H1 (cell line): ENCODE measurements around the gene PTPRT. TPM values are rescaled to one million over a fixed set of nuclear protein-coding genes. Genes with fewer than 3 reads are reported as not detected.

ENCODE experiments used
- CTCF ChIA-PET: fragments of 300-600 bp; sonication (Branson Sonifier 250); formaldehyde crosslinking; loops from one replicate; lab custom pipeline; 2021; ENCODE audit not compliant: partially characterized antibody; lab: Charles Lee
- POLR2A ChIA-PET: fragments of 300-600 bp; sonication (Branson Sonifier 250); formaldehyde crosslinking; loops from one replicate; lab custom pipeline; 2021; ENCODE audit warnings: inconsistent platforms; ENCODE audit not compliant: partially characterized antibody; lab: Charles Lee
- DNase-seq, 2 experiments: peaks; one replicate each; pipeline versions ENCODE4 v3.0.0 to v3.0.0-alpha.2; 2010 to 2022; ENCODE audit warnings: low spot score in 2 of 2, low read depth in 1 of 2, mixed read lengths in 1 of 2
- FAIRE-seq: peaks from 2 replicates; lab custom pipeline; 2011; peaks lifted over from hg19 to GRCh38; lab: Jason Lieb, UNC
- H2AFZ ChIP-seq: 2 replicates; pipeline ENCODE4 v1.8.1; 2012; ENCODE audit warnings: low read length, inconsistent platforms
- H2AK5ac ChIP-seq: 2 replicates; pipeline ENCODE4 v1.6.1; 2013; ENCODE audit warnings: low read depth, low read length
- H2BK120ac ChIP-seq: replicated peaks from 2 replicates; pipeline ENCODE3; 2013; ENCODE audit warnings: low read depth, low read length, inconsistent platforms
- H2BK12ac ChIP-seq: 2 replicates; pipeline ENCODE4 v1.6.1; 2013; ENCODE audit warnings: low read depth, low read length
- H2BK15ac ChIP-seq: 2 replicates; pipeline ENCODE4 v1.6.1; 2013; ENCODE audit warnings: low read length
- H2BK20ac ChIP-seq: 2 replicates; pipeline ENCODE4 v1.6.1; 2013; ENCODE audit warnings: low read length
- H2BK5ac ChIP-seq: 2 replicates; pipeline ENCODE4 v1.6.1; 2013; ENCODE audit warnings: low read depth, low read length
- H3K14ac ChIP-seq: 2 replicates; pipeline ENCODE4 v1.6.1; 2013; ENCODE audit warnings: inconsistent platforms; ENCODE audit not compliant: insufficient read length
- H3K18ac ChIP-seq: 2 replicates; pipeline ENCODE4 v1.6.1; 2013; ENCODE audit warnings: low read length; ENCODE audit errors: extremely low read depth
- H3K23ac ChIP-seq: 2 replicates; pipeline ENCODE4 v1.6.1; 2013; ENCODE audit warnings: inconsistent platforms; ENCODE audit not compliant: insufficient read length
- H3K23me2 ChIP-seq: 2 replicates; pipeline ENCODE4 v1.6.1; 2013; ENCODE audit warnings: low read depth, low read length
- H3K27ac ChIP-seq: 2 replicates; pipeline ENCODE4 v1.6.1; 2011; ENCODE audit warnings: low read depth, low read length, inconsistent platforms
- H3K27me3 ChIP-seq, 4 experiments: replicated peaks in 1 of 4; 1 replicate in 1 of 4; 2 replicates in 3 of 4; pipeline versions ENCODE4 v1.6.1 to v1.8.1; 2011 to 2013; ENCODE audit warnings: low read length in 3 of 4, mild to moderate bottlenecking in 3 of 4, inconsistent platforms in 2 of 4, mixed read lengths in 2 of 4, moderate library complexity in 1 of 4; ENCODE audit not compliant: control insufficient read depth in 3 of 4, insufficient read depth in 3 of 4; ENCODE audit errors: extremely low read depth in 1 of 4
- H3K36me3 ChIP-seq, 4 experiments: 2 replicates each; pipeline versions ENCODE4 v1.6.1 to v1.8.1; 2011 to 2013; ENCODE audit warnings: mild to moderate bottlenecking in 4 of 4, low read length in 3 of 4, moderate library complexity in 2 of 4, control low read depth in 1 of 4, inconsistent platforms in 1 of 4; ENCODE audit not compliant: insufficient read depth in 4 of 4, control insufficient read depth in 2 of 4
- H3K4ac ChIP-seq: replicated peaks from 2 replicates; pipeline ENCODE3; 2013; ENCODE audit warnings: low read length, low read depth, mixed read lengths, inconsistent platforms; ENCODE audit not compliant: insufficient read length
- H3K4me1 ChIP-seq, 4 experiments: replicated peaks in 1 of 4; 1 replicate in 1 of 4; 2 replicates in 3 of 4; pipeline versions ENCODE4 v1.6.1 to v1.8.1; 2011 to 2013; ENCODE audit warnings: low read length in 3 of 4, inconsistent platforms in 2 of 4, mixed read lengths in 1 of 4; ENCODE audit not compliant: insufficient read depth in 4 of 4, control insufficient read depth in 3 of 4
- H3K4me2 ChIP-seq, 2 experiments: 2 replicates each; pipeline versions ENCODE4 v1.6.1 to v1.8.1; 2011 to 2013; ENCODE audit warnings: low read depth in 2 of 2, low read length in 2 of 2, control low read depth in 1 of 2, inconsistent platforms in 1 of 2, mild to moderate bottlenecking in 1 of 2; ENCODE audit not compliant: insufficient read depth in 1 of 2
- H3K4me3 ChIP-seq, 4 experiments: fragments of 200-600, 300-600 bp in 1 of 4; sonication (generic), shearing (Covaris generic), sonication (Bioruptor Twin) in 1 of 4; 2 replicates each; pipeline versions ENCODE4 v1.5.1 to v1.8.1; 2011 to 2016; ENCODE audit warnings: low read length in 4 of 4, low read depth in 3 of 4, control low read depth in 2 of 4, inconsistent platforms in 2 of 4, mild to moderate bottlenecking in 2 of 4, mixed read lengths in 1 of 4, moderate library complexity in 1 of 4; ENCODE audit not compliant: insufficient read depth in 2 of 4; ENCODE audit errors: extremely low read depth in 1 of 4
- H3K56ac ChIP-seq: replicated peaks from 2 replicates; pipeline ENCODE3; 2013; ENCODE audit warnings: low read depth, mild to moderate bottlenecking, mixed read lengths, low read length, inconsistent platforms; ENCODE audit not compliant: insufficient read length
- H3K79me1 ChIP-seq: 2 replicates; pipeline ENCODE4 v1.6.1; 2013; ENCODE audit warnings: low read depth, low read length, control low read depth
- H3K79me2 ChIP-seq, 2 experiments: 2 replicates each; pipeline versions ENCODE4 v1.6.1 to v1.8.1; 2012 to 2013; ENCODE audit warnings: low read length in 2 of 2, mild to moderate bottlenecking in 2 of 2, inconsistent platforms in 1 of 2; ENCODE audit not compliant: insufficient read depth in 2 of 2, control insufficient read depth in 1 of 2
- H3K9ac ChIP-seq, 4 experiments: replicated peaks in 1 of 4; 1 replicate in 1 of 4; 2 replicates in 3 of 4; pipeline versions ENCODE4 v1.6.1 to v1.8.1; 2011 to 2013; ENCODE audit warnings: low read depth in 3 of 4, low read length in 3 of 4, control low read depth in 2 of 4, mild to moderate bottlenecking in 2 of 4, moderate library complexity in 2 of 4, inconsistent platforms in 1 of 4; ENCODE audit errors: extremely low read depth in 1 of 4
- H3K9me3 ChIP-seq, 2 experiments: 2 replicates each; pipeline versions ENCODE4 v1.6.1 to v1.8.1; 2012 to 2013; ENCODE audit warnings: mild to moderate bottlenecking in 2 of 2, moderate library complexity in 2 of 2, control low read depth in 1 of 2, inconsistent platforms in 1 of 2, low read depth in 1 of 2, low read length in 1 of 2, mixed read lengths in 1 of 2; ENCODE audit not compliant: insufficient read depth in 2 of 2
- H4K20me1 ChIP-seq, 2 experiments: replicated peaks in 1 of 2; 2 replicates each; pipeline versions ENCODE3 to v1.8.1; 2011 to 2013; ENCODE audit warnings: inconsistent platforms in 2 of 2, low read length in 2 of 2, mild to moderate bottlenecking in 1 of 2; ENCODE audit not compliant: insufficient read depth in 2 of 2, control insufficient read depth in 1 of 2
- H4K5ac ChIP-seq: 2 replicates; pipeline ENCODE4 v1.6.1; 2013; ENCODE audit warnings: low read length, low read depth, mixed read lengths, inconsistent platforms; ENCODE audit not compliant: insufficient read length
- H4K8ac ChIP-seq: 2 replicates; pipeline ENCODE4 v1.8.0; 2013; ENCODE audit warnings: mild to moderate bottlenecking, moderate library complexity, low read length, inconsistent platforms; ENCODE audit not compliant: insufficient read depth; ENCODE audit errors: extremely low read depth
- H4K91ac ChIP-seq: replicated peaks from 2 replicates; pipeline ENCODE3; 2013; ENCODE audit warnings: low read length, mixed read lengths, inconsistent platforms; ENCODE audit not compliant: insufficient read length
- CTBP2 ChIP-seq: IDR thresholded peaks from 2 replicates; pipeline ENCODE4 v1.7.0; 2011; ENCODE audit warnings: borderline replicate concordance, mild to moderate bottlenecking, moderate library complexity, mixed read lengths, low read length; ENCODE audit not compliant: insufficient read depth, insufficient read length
- CTCF ChIP-seq, 3 experiments: IDR thresholded peaks; 1 replicate in 2 of 3; 2 replicates in 1 of 3; pipeline versions ENCODE4 v1.5.1 to v1.6.1; 2011; ENCODE audit warnings: low read length in 3 of 3, mild to moderate bottlenecking in 3 of 3, inconsistent platforms in 2 of 3, low read depth in 1 of 3, moderate library complexity in 1 of 3; ENCODE audit not compliant: insufficient read depth in 1 of 3; ENCODE audit errors: control extremely low read depth in 1 of 3
- EP300 ChIP-seq, 2 experiments: IDR thresholded peaks; 1 replicate in 1 of 2; 2 replicates in 1 of 2; pipeline ENCODE4 v1.6.1; 2011 to 2012; ENCODE audit warnings: low read depth in 2 of 2, low read length in 2 of 2, mild to moderate bottlenecking in 2 of 2, borderline replicate concordance in 1 of 2, inconsistent platforms in 1 of 2, moderate library complexity in 1 of 2
- JUN ChIP-seq: IDR thresholded peaks from 2 replicates; pipeline ENCODE4 v1.6.1; 2011; ENCODE audit warnings: low read depth, mild to moderate bottlenecking, improper control_type of control experiment, low read length
- NRF1 ChIP-seq: IDR thresholded peaks from 2 replicates; pipeline ENCODE4 v1.6.1; 2011; ENCODE audit warnings: mild to moderate bottlenecking, low read depth, low read length, improper control_type of control experiment
- RFX5 ChIP-seq: IDR thresholded peaks from 2 replicates; pipeline ENCODE4 v1.6.1; 2011; ENCODE audit warnings: low read depth, low read length, improper control_type of control experiment, borderline replicate concordance
- RXRA ChIP-seq: IDR thresholded peaks from 2 replicates; pipeline ENCODE4 v1.6.1; 2011; ENCODE audit warnings: low read depth, mild to moderate bottlenecking, low read length, moderate library complexity; ENCODE audit not compliant: insufficient read depth
- SAP30 ChIP-seq: fragments of 300-600 bp; sonication (generic); IDR thresholded peaks from 2 replicates; pipeline ENCODE4 v1.7.1; 2012; ENCODE audit warnings: low read length, moderate library complexity, mild to moderate bottlenecking, inconsistent platforms; ENCODE audit not compliant: insufficient read depth, insufficient replicate concordance
- TAF7 ChIP-seq: optimal IDR thresholded peaks from 2 replicates; pipeline ENCODE3; 2011; ENCODE audit warnings: low read depth, mild to moderate bottlenecking, inconsistent platforms, low read length, moderate library complexity, borderline replicate concordance
- TEAD4 ChIP-seq: IDR thresholded peaks from 2 replicates; pipeline ENCODE4 v1.6.1; 2012; ENCODE audit warnings: low read depth, low read length, inconsistent platforms, mixed read lengths
- WGBS, 2 experiments: shearing (Covaris generic) in 1 of 2; methylation state at CpG; one replicate each; pipeline versions ENCODE4 v1.1.6 to v1.1.7; 2013 to 2015; ENCODE audit warnings: low lambda C conversion rate in 2 of 2, mixed read lengths in 2 of 2, inconsistent platforms in 1 of 2, low coverage in 1 of 2, missing lambda C conversion rate in 1 of 2; ENCODE audit not compliant: insufficient replicate concordance in 2 of 2, insufficient coverage in 1 of 2, insufficient read length in 1 of 2; ENCODE audit errors: extremely low coverage in 1 of 2, missing lambda C conversion rate in 1 of 2; 5-methylcytosine and 5-hydroxymethylcytosine counted together
- polyA plus RNA-seq, 7 experiments: library from polyadenylated mRNA; depleted of rRNA in 3 of 7; stranded (reverse) in 5 of 7; unstranded in 2 of 7; fragments of >200 nt in 5 of 7; fragments of 200-250 nt in 2 of 7; gene quantifications; 1 replicate in 5 of 7; 2 replicates in 1 of 7; 4 replicates in 1 of 7; pipeline versions ENCODE4 v1.2.1 to v1.2.3, GENCODE V29; 2011 to 2013; ENCODE audit warnings: missing spikeins in 2 of 7, mixed read lengths in 2 of 7
- total RNA-seq: library from RNA; stranded (reverse); fragmentation: NEBNext Ultra II Directional; extraction: Animal tissue kit (Norgen Biotek cat#: 25700); gene quantifications from 2 replicates; pipeline ENCODE4 v1.2.1, GENCODE V29; 2021

Gene PTPRT
- total and polyA plus RNA-seq, 2 of the 8 experiments (the other 6 are each of a cell fraction or from before 2014, with no cell fraction given) = 0.33 to 1.8 TPM

DNA sequence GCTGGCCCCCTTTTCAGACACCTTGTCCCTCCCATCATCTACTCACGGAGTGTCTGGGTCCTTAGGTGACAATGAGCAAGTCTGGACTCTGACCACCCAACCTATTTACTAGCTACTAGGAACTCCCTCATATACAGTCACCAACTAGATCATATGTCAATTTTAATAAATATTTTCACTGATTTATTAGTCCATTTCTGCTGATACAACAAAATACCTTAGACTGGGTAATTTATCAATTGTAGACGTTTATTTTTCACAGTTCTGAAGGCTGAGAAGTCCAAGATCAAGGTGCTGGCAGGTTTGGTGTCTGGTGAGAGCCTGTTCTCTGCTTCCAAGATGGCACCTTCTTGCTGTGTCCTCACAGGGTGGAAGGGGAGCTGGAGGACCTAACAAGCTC, 229.7 kb downstream of the PTPRT start:
- H3K56ac ChIP-seq = no peak overlapping the region
- H3K9ac ChIP-seq = no peak overlapping the region
- peaks cover 3 to 7% of the 10 kb centered on the region in 2 experiments; a peak in 1 of 4 replicates for H3K9me3 ChIP-seq
- H2BK12ac ChIP-seq = no peak overlapping the region
- FAIRE-seq (no peak), DNase-seq (no peak)
- WGBS, 2 experiments = 94% methylated on average over 2 of the region's 2 CpGs; no CpG with 5 or more reads in 1 of the 2 experiments
- H2BK5ac ChIP-seq = no peak overlapping the region
- POLR2A ChIA-PET = no interaction called here
- peaks cover 0 to 3% (median 0%) of the 10 kb centered on the region in 4 experiments; a peak in 1 of 7 replicates for H3K4me1 ChIP-seq
- no peak overlapping the region for H3K4me2 ChIP-seq
- H3K14ac ChIP-seq = no peak overlapping the region
- H3K4ac ChIP-seq = no peak overlapping the region
- H3K36me3 ChIP-seq = no peaks in the 10 kb centered on the region
- H2BK120ac ChIP-seq = no peak overlapping the region
- no peak overlapping the region for H3K23ac ChIP-seq
- H2AFZ ChIP-seq = no peak overlapping the region
- H4K8ac ChIP-seq = no peak overlapping the region
- H4K20me1 ChIP-seq = no peaks in the 10 kb centered on the region
- no peaks in the 10 kb centered on the region for H3K79me1 ChIP-seq
- H3K18ac ChIP-seq = no peak overlapping the region
- no peak overlapping the region for H2AK5ac ChIP-seq
- CTCF ChIA-PET = interaction anchor here (1.0 to 2.0 kb wide), 2 partner anchors 10 to 15 kb away, joined by 3 to 4 read pairs; no protein-coding TSS in a partner anchor
- H4K91ac ChIP-seq = no peak overlapping the region
- no peak overlapping the region for H2BK15ac ChIP-seq
- H3K23me2 ChIP-seq = no peaks in the 10 kb centered on the region
- no peaks in the 10 kb centered on the region for H3K79me2 ChIP-seq
- H3K27me3 ChIP-seq = no peaks in the 10 kb centered on the region
- no peak overlapping the region for H3K4me3 ChIP-seq
- H3K27ac ChIP-seq = no peak overlapping the region
- no peak for TF ChIP-seq NRF1
- TF ChIP-seq TEAD4 = no peak
- no peak for TF ChIP-seq SAP30
- no peak for TF ChIP-seq RFX5
- no peak for TF ChIP-seq RXRA
- no peak for TF ChIP-seq EP300 (IDR thresholded peaks at IDR 0.05; ENCODE audit: borderline replicate concordance in 1 of 2, low read depth in 2 of 2, low read length in 2 of 2)
- no peak for TF ChIP-seq CTBP2
- no peak for TF ChIP-seq JUN
- no peak for TF ChIP-seq TAF7
- TF ChIP-seq CTCF (IDR thresholded peaks at IDR 0.05; ENCODE audit: control extremely low read depth in 1 of 3, insufficient read depth in 1 of 3, low read depth in 1 of 3, low read length in 3 of 3) = no peak
- H2BK20ac ChIP-seq = no peak overlapping the region
- no peak overlapping the region for H4K5ac ChIP-seq
